K562 (cell line): ENCODE measurements around the gene HDGFL2. TPM values are rescaled to one million over a fixed set of nuclear protein-coding genes. Genes with fewer than 3 reads are reported as not detected.

Experiments used
- BMI1 ChIP-seq: fragments of 150-350 bp; IDR thresholded peaks from 2 replicates; pipeline ENCODE4 v1.6.1; 2014; ENCODE audit warnings: low read length
- CBFA2T3 ChIP-seq: fragments of 450-650 bp; IDR thresholded peaks from 2 replicates; pipeline ENCODE4 v1.6.1; 2017
- CC2D1A ChIP-seq: fragments of 450-650 bp; IDR thresholded peaks from 2 replicates; pipeline ENCODE4 v1.6.1; 2017; ENCODE audit warnings: mild to moderate bottlenecking
- DMBX1 ChIP-seq: fragments of 250-450 bp; sonication (Bioruptor Pico); IDR thresholded peaks from 2 replicates; pipeline ENCODE4 v1.8.0; 2022; ENCODE audit warnings: inconsistent platforms, mild to moderate bottlenecking, moderate library complexity, borderline replicate concordance
- EP400 ChIP-seq: fragments of 450-650 bp; IDR thresholded peaks from 2 replicates; pipeline ENCODE4 v1.6.1; 2017; ENCODE audit warnings: antibody characterized with exemption, mild to moderate bottlenecking, moderate library complexity
- FOSL1 ChIP-seq: fragments of 200-800 bp; sonication (Bioruptor generic); conservative IDR thresholded peaks from 2 replicates; pipeline ENCODE4 v1.6.1; 2016; ENCODE audit warnings: missing genetic modification characterization, missing compliant biosample characterization
- FOXP1 ChIP-seq: sonication (generic); formaldehyde crosslinking; IDR thresholded peaks from 2 replicates; pipeline ENCODE4 v1.8.0; 2022; ENCODE audit warnings: mild to moderate bottlenecking, missing genetic modification reagents
- KDM2B ChIP-seq: fragments of 250-450 bp; sonication (Bioruptor Pico); IDR thresholded peaks from 2 replicates; pipeline ENCODE4 v1.8.0; 2021; ENCODE audit warnings: mild to moderate bottlenecking, moderate library complexity
- KDM4B ChIP-seq, 2 experiments: fragments of 450-650 bp in 1 of 2; sonication (generic) in 1 of 2; IDR thresholded peaks; 2 replicates each; pipeline ENCODE4 v1.6.1; 2016 to 2017; ENCODE audit warnings: borderline replicate concordance in 2 of 2, antibody characterized with exemption in 1 of 2, low read depth in 1 of 2, mild to moderate bottlenecking in 1 of 2
- MAX ChIP-seq: sonication (generic); formaldehyde crosslinking; IDR thresholded peaks from 2 replicates; pipeline ENCODE4 v1.9.0; 2022; ENCODE audit warnings: mild to moderate bottlenecking, missing genetic modification reagents
- MBD2 ChIP-seq: sonication (generic); IDR thresholded peaks from 2 replicates; pipeline ENCODE4 v1.6.1; 2016; ENCODE audit warnings: low read depth, borderline replicate concordance
- NFXL1 ChIP-seq: fragments of 450-650 bp; formaldehyde crosslinking; IDR thresholded peaks from 2 replicates; pipeline ENCODE4 v1.4.0; 2021; ENCODE audit warnings: mild to moderate bottlenecking
- NR4A1 ChIP-seq, 2 experiments: fragments of 250-450 bp in 1 of 2; fragments of 450-650 bp in 1 of 2; sonication (Bioruptor Pico) in 1 of 2; IDR thresholded peaks; 2 replicates each; pipeline versions ENCODE4 v1.4.0 to v1.6.1; 2016 to 2020; ENCODE audit warnings: mild to moderate bottlenecking in 2 of 2, missing compliant biosample characterization in 1 of 2, missing genetic modification characterization in 1 of 2, moderate library complexity in 1 of 2
- RBFOX2 ChIP-seq: fragments of 200-400 bp; formaldehyde crosslinking; IDR thresholded peaks from 2 replicates; pipeline ENCODE4 v1.6.1; 2017; ENCODE audit warnings: low read depth, mild to moderate bottlenecking, low read length, moderate library complexity
- TFAM ChIP-seq: fragments of 250-450 bp; sonication (Bioruptor Pico); conservative IDR thresholded peaks from 2 replicates; pipeline ENCODE4 v1.5.0; 2021; ENCODE audit warnings: mild to moderate bottlenecking, moderate library complexity
- ZNF778 ChIP-seq: fragments of 450-650 bp; formaldehyde crosslinking; IDR thresholded peaks from 2 replicates; pipeline ENCODE4 v1.4.0; 2020; ENCODE audit warnings: mild to moderate bottlenecking, moderate library complexity
- ZNF785 ChIP-seq: fragments of 250-450 bp; sonication (Bioruptor Pico); IDR thresholded peaks from 2 replicates; pipeline ENCODE4 v1.4.0; 2020; ENCODE audit warnings: mild to moderate bottlenecking
- ZZZ3 ChIP-seq: fragments of 450-650 bp; IDR thresholded peaks from 2 replicates; pipeline ENCODE4 v1.6.1; 2016; ENCODE audit warnings: antibody characterized with exemption, mild to moderate bottlenecking, moderate library complexity
- polyA plus RNA-seq, 8 experiments: library from polyadenylated mRNA; depleted of rRNA in 4 of 8; stranded (reverse) in 5 of 8; unstranded in 3 of 8; fragments of >200 nt; fragmentation: Nextera tagmentation in 2 of 8; fragmentation: Illumina TruSeq in 1 of 8; extraction: Ambion mirVana in 2 of 8; extraction: Trizol in 1 of 8; gene quantifications; 2 replicates each; pipeline versions ENCODE4 v1.2.1 to v1.2.3, GENCODE V29; 2011 to 2014; ENCODE audit warnings: inconsistent platforms in 1 of 8, missing spikeins in 1 of 8
- total RNA-seq, 7 experiments: library from RNA; depleted of rRNA in 6 of 7; stranded (reverse); fragments of >200 nt in 6 of 7; fragmentation: Illumina TruSeq in 2 of 7; extraction: Trizol in 2 of 7; gene quantifications; 2 replicates each; pipeline versions ENCODE4 v1.2.1 to v1.2.3, GENCODE V29; 2011 to 2021; ENCODE audit warnings: low replicate concordance in 1 of 7
- TF ChIP-seq, protein P1 (sequence below): conservative IDR thresholded peaks from 2 replicates; pipeline ENCODE4 v1.6.1; 2011; ENCODE audit warnings: low read depth, mild to moderate bottlenecking, low read length; ENCODE audit not compliant: control insufficient read depth
- TF ChIP-seq, protein P2 (sequence below), 2 experiments: fragments of 450-650 bp; IDR thresholded peaks; 2 replicates each; pipeline ENCODE4 v1.6.1; 2016
- TF ChIP-seq, protein P3 (sequence below): fragments of 250-450 bp; sonication (Bioruptor Pico); IDR thresholded peaks from 2 replicates; pipeline ENCODE4 v1.9.0; 2021; ENCODE audit warnings: mild to moderate bottlenecking, inconsistent platforms
- TF ChIP-seq, protein P4 (sequence below): fragments of 450-650 bp; IDR thresholded peaks from 2 replicates; pipeline ENCODE4 v1.6.1; 2016

HDGFL2 gene
- total and polyA plus RNA-seq, 9 of the 15 experiments (the other 6 are each of a cell fraction or from before 2014, with no cell fraction given) = 0.13 to 61.7 (median 16.0) TPM

GRCh38 chr19:4457654-4458395 lies 14.3 kb upstream of the HDGFL2 start, which contains the start of gene UBXN6 (continued):
- TF ChIP-seq NR4A1 (CRISPR knock-in tag; IDR thresholded peaks at IDR 0.05) = no peak
- TF ChIP-seq NR4A1 (tag; IDR thresholded peaks at IDR 0.05) = no peak
- no peak for TF ChIP-seq CBFA2T3
- no peak for TF ChIP-seq DMBX1 (CRISPR knock-in tag)
- no peak for TF ChIP-seq ZNF778
- TF ChIP-seq, protein P1, sequence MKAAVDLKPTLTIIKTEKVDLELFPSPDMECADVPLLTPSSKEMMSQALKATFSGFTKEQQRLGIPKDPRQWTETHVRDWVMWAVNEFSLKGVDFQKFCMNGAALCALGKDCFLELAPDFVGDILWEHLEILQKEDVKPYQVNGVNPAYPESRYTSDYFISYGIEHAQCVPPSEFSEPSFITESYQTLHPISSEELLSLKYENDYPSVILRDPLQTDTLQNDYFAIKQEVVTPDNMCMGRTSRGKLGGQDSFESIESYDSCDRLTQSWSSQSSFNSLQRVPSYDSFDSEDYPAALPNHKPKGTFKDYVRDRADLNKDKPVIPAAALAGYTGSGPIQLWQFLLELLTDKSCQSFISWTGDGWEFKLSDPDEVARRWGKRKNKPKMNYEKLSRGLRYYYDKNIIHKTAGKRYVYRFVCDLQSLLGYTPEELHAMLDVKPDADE = peak; percentile 63; the same call in 1 of the 2 replicates
- no peak for TF ChIP-seq CC2D1A
- TF ChIP-seq BMI1 = peak; percentile 94
- peak; percentile 48; the same call in 1 of the 2 replicates for TF ChIP-seq RBFOX2
- TF ChIP-seq, protein P2, sequence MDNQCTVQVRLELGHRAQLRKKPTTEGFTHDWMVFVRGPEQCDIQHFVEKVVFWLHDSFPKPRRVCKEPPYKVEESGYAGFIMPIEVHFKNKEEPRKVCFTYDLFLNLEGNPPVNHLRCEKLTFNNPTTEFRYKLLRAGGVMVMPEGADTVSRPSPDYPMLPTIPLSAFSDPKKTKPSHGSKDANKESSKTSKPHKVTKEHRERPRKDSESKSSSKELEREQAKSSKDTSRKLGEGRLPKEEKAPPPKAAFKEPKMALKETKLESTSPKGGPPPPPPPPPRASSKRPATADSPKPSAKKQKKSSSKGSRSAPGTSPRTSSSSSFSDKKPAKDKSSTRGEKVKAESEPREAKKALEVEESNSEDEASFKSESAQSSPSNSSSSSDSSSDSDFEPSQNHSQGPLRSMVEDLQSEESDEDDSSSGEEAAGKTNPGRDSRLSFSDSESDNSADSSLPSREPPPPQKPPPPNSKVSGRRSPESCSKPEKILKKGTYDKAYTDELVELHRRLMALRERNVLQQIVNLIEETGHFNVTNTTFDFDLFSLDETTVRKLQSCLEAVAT (IDR thresholded peaks at IDR 0.05) = peak in 1 of 2 experiments; percentile 70; a peak in 1 of 4 replicates
- no peak for TF ChIP-seq NFXL1 (CRISPR knock-in tag)
- TF ChIP-seq, protein P3, sequence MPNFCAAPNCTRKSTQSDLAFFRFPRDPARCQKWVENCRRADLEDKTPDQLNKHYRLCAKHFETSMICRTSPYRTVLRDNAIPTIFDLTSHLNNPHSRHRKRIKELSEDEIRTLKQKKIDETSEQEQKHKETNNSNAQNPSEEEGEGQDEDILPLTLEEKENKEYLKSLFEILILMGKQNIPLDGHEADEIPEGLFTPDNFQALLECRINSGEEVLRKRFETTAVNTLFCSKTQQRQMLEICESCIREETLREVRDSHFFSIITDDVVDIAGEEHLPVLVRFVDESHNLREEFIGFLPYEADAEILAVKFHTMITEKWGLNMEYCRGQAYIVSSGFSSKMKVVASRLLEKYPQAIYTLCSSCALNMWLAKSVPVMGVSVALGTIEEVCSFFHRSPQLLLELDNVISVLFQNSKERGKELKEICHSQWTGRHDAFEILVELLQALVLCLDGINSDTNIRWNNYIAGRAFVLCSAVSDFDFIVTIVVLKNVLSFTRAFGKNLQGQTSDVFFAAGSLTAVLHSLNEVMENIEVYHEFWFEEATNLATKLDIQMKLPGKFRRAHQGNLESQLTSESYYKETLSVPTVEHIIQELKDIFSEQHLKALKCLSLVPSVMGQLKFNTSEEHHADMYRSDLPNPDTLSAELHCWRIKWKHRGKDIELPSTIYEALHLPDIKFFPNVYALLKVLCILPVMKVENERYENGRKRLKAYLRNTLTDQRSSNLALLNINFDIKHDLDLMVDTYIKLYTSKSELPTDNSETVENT (CRISPR knock-in tag) = peak; percentile 99
- 0 out of 2 replicates have a peak, but pooled peaks have one; percentile 42 for TF ChIP-seq ZZZ3
- no peak for TF ChIP-seq FOXP1
- peak; percentile 74; the same call in 1 of the 2 replicates for TF ChIP-seq MBD2
- no peak for TF ChIP-seq TFAM (CRISPR knock-in tag)
- TF ChIP-seq EP400 = peak; percentile 76
- TF ChIP-seq FOSL1 (tag) = peak; percentile 41; the same call in 1 of the 2 replicates
- peak in 1 of 2 experiments; percentile 68; a peak in 1 of 4 replicates for TF ChIP-seq KDM4B (IDR thresholded peaks at IDR 0.05; ENCODE audit: borderline replicate concordance in 2 of 2, low read depth in 1 of 2)
- TF ChIP-seq KDM2B = no peak
- peak; percentile 85 for TF ChIP-seq MAX
- TF ChIP-seq, protein P4, sequence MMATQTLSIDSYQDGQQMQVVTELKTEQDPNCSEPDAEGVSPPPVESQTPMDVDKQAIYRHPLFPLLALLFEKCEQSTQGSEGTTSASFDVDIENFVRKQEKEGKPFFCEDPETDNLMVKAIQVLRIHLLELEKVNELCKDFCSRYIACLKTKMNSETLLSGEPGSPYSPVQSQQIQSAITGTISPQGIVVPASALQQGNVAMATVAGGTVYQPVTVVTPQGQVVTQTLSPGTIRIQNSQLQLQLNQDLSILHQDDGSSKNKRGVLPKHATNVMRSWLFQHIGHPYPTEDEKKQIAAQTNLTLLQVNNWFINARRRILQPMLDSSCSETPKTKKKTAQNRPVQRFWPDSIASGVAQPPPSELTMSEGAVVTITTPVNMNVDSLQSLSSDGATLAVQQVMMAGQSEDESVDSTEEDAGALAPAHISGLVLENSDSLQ = peak; percentile 59
- TF ChIP-seq ZNF785 (CRISPR knock-in tag) = no peak
